Measurements from ENCODE around the gene JCHAIN. TPM values are rescaled to one million over a fixed set of nuclear protein-coding genes. Genes with fewer than 3 reads are reported as not detected.
"Not testable (repeated sequence)": the region's sequence is repeated elsewhere in the genome, so short reads cannot be mapped to it uniquely, and the experiment has no call there.

JCHAIN gene
- total RNA-seq: 13.3 TPM

GRCh38 chr4:70666369-70666768 lies at the start of gene JCHAIN:
Gene JCHAIN (minus strand): TSS chr4:70666508. CDS start chr4:70666490, 18 bp downstream.
- intact Hi-C loops (cut with DNase I): no loop called here
- DNase-seq (ENCODE audit: low spot score) (no peak), ATAC-seq (no peak)

- DNase-seq (ENCODE audit: low spot score): no peak
- ATAC-seq: no peak
- intact Hi-C loops (cut with DNase I): no loop called here
These were observed 48.8 kb upstream of the JCHAIN start for GRCh38 chr4:70715097-70715496.

GRCh38 chr4:70714079-70714887 lies 48.0 kb upstream of the JCHAIN start:
- DNase-seq (ENCODE audit: low spot score): no peak
- ATAC-seq: peak; percentile 17
- intact Hi-C loops (cut with DNase I): no loop called here

GRCh38 chr4:70713453-70714078 lies 47.3 kb upstream of the JCHAIN start:
- intact Hi-C loops (cut with DNase I): no loop called here
- DNase-seq (ENCODE audit: low spot score) (no peak), ATAC-seq (peak; percentile 26)

GRCh38 chr4:70712604-70713452 lies 46.5 kb upstream of the JCHAIN start:
- intact Hi-C loops (cut with DNase I): no loop called here
- ATAC-seq (no peak), DNase-seq (ENCODE audit: low spot score) (no peak)

- intact Hi-C loops (cut with DNase I): no loop called here
- DNase-seq (ENCODE audit: low spot score): no peak
- ATAC-seq: no peak
These were observed 45.8 kb upstream of the JCHAIN start for GRCh38 chr4:70712150-70712549.

GRCh38 chr4:70711599-70711998 lies 45.3 kb upstream of the JCHAIN start:
- ATAC-seq (no peak), DNase-seq (ENCODE audit: low spot score) (no peak)
- intact Hi-C loops (cut with DNase I): no loop called here

GRCh38 chr4:70709611-70710205 lies 43.4 kb upstream of the JCHAIN start:
- DNase-seq (ENCODE audit: low spot score) (no peak), ATAC-seq (no peak)
- intact Hi-C loops (cut with DNase I): no loop called here

GRCh38 chr4:70706516-70706915 lies 40.2 kb upstream of the JCHAIN start:
- DNase-seq (ENCODE audit: low spot score) (no peak), ATAC-seq (no peak)
- intact Hi-C loops (cut with DNase I): no loop called here

- ATAC-seq (no peak), DNase-seq (ENCODE audit: low spot score) (no peak)
- intact Hi-C loops (cut with DNase I): no loop called here
These were observed 39.7 kb upstream of the JCHAIN start for GRCh38 chr4:70706044-70706461.

- intact Hi-C loops (cut with DNase I): no loop called here
These were observed 39.1 kb upstream of the JCHAIN start for GRCh38 chr4:70705183-70706043.

GRCh38 chr4:70704931-70705182 lies 38.5 kb upstream of the JCHAIN start:
- DNase-seq (ENCODE audit: low spot score) (no peak), ATAC-seq (peak; percentile 2)

More at GRCh38 chr4:70705183-70706043, 39.1 kb upstream of the JCHAIN start:
- peak; percentile 86 for ATAC-seq
- peak; percentile 85 for DNase-seq (ENCODE audit: low spot score)

GRCh38 chr4:70704215-70704930 lies 38.1 kb upstream of the JCHAIN start:
- DNase-seq (ENCODE audit: low spot score): peak; percentile 88
- intact Hi-C loops (cut with DNase I): no loop called here
- peak; percentile 89 for ATAC-seq

More at GRCh38 chr4:70704931-70705182, 38.5 kb upstream of the JCHAIN start:
- intact Hi-C loops (cut with DNase I): no loop called here

GRCh38 chr4:70703619-70704214 lies 37.4 kb upstream of the JCHAIN start:
- intact Hi-C loops (cut with DNase I): no loop called here
- ATAC-seq: no peak
- DNase-seq (ENCODE audit: low spot score): no peak

GRCh38 chr4:70702592-70702991 lies 36.3 kb upstream of the JCHAIN start:
- ATAC-seq; intact Hi-C loops (cut with DNase I): not testable (repeated sequence)

GRCh38 chr4:70701271-70701670 lies 35.0 kb upstream of the JCHAIN start:
- intact Hi-C loops (cut with DNase I): no loop called here
- no peak for ATAC-seq
- no peak for DNase-seq (ENCODE audit: low spot score)

More at GRCh38 chr4:70702592-70702991, 36.3 kb upstream of the JCHAIN start:
- DNase-seq (ENCODE audit: low spot score): not testable (repeated sequence)

- no peak for DNase-seq (ENCODE audit: low spot score)
- intact Hi-C loops (cut with DNase I): no loop called here
- no peak for ATAC-seq
These were observed 34.4 kb upstream of the JCHAIN start for GRCh38 chr4:70700712-70701111.

Data from sciatic nerve (tissue), 2 donors.